ENCODE results near the gene DICER1.
"Not testable (repeated sequence)": the region's sequence is repeated elsewhere in the genome, so short reads cannot be mapped to it uniquely, and the experiment has no call there.

Gene DICER1

DNA sequence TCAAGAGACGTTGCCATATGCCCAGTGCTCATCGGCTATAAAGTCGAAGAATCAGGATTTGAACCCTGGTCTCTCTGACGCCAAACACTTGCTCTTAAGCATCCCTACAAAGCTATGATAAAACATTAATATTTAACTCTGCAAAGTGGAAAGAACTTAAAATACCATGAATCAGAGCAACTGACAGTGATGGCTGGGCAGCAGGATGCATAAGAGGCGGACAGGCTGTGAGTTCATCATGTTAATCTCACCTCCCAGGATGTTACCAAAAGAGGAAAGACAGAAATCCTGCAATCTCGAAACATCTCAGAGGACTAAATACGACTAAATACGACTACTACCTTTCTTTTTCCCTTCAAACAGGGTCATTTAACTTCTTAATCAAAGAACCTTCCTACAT, 5.8 kb downstream of the DICER1 start:
- no peak for DNase-seq (ENCODE audit: low read depth in 2 of 2, low spot score in 1 of 2)

DNA sequence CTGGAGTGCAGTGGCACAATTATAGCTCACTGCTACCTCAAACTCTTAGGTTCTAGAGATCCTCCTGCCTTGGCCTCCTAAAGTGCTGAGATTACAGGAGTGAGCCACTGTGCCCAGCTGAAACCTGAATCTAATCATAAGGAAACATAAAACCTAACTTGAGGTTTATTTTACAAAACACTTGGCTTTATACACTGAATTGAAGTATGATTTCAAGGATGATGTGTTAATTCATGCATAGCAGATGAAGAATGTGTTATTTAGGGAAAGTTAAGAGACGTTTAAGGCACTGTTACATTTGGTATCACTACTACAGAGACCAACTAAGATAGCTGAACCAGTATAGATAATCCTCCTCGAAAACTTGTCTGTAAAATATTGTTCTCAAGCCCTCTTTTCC, 6.4 kb downstream of the DICER1 start:
- no peak for DNase-seq (ENCODE audit: low read depth in 2 of 2, low spot score in 1 of 2)

DNA sequence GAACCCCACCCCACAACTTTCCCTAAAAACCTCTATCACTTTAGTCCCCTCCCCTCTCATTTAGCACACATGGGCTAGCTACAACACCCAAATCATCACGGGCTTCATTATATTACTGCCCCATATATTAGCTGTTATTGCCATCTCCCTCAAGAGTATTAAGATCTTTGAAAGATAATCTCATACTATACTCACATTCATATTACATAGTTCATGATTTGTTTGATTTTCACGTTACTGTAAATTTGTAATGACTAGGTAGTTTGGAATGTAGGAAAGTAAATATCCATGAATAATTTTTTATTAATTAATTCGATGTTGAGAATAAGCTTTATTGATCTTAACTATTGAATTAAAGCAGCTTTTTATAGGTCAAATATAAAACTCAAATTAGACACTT, 7.9 kb downstream of the DICER1 start:
- DNase-seq (ENCODE audit: low read depth in 2 of 2, low spot score in 1 of 2), result no peak

DNA sequence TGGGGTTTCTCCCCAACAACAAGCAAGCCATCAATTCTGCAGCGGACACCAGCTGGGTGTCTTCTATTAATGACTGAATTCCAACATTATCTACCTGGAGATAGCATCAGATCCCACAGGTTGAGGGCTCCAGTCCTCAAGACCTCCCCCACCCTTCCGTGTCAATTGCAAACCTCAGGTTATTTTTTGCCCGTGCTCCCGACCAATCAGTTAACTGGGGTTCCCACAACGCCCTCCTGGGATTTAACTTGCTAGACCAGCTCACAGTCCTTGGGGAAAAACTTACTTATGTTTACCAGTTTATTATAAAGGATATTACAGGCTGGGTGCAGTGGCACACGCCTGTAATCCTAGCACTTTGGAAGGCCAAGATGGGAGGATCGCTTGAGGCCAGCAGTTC, 9.7 kb downstream of the DICER1 start:
- no peak for DNase-seq (ENCODE audit: low read depth in 2 of 2, low spot score in 1 of 2)

DNA sequence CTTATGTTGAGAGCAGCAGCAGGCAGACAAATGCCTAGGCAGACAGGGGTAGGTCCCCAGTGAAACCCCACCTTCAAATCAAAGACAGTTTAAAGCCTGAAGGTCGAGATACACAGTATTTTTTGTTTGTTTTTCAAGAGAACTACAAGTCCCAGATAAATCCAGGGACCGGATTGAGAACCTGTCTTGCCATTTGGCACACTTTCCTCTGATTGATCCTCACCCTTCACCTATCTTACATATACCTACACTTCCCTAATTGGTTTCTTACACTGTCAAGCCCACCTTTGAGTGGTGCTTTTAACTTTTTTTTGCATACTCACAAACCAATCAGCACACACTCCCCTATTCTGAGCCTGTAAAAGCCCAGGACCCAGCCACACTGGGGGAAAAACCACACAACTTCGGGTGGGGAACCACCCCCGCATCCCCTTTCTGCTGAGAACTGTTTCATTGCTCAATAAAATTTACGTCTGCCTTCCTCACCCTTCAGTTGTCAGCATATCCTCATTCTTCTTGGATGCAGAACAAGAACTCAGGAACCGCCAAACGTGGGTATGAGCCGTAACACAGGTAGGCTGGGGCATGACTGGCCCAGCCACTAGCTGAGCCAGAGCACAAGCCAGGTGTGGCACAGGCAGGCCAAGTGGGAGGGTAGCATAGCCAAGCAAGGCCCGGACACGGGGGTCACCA, 11.1 kb downstream of the DICER1 start:
- no peak for DNase-seq (ENCODE audit: low read depth in 2 of 2, low spot score in 1 of 2)

DNA sequence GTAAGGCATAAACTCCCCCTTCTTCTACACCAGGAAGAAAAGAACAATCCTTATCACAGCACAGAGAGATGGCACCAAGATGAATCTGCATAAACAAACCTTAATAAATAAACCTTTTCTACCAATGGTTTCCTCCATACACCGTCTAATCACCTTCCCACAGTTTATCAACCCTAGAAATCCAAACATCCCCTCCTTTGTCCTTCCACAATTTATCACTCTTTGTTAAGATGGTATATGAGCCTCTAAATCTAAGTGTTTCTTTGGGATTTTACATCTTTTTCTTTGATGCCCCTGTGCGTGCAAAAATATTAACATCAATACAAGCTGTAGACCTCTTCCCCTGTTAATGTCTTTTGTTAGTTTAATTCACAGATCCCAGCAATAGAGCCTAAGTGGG, 12.5 kb downstream of the DICER1 start:
- no peak for DNase-seq (ENCODE audit: low read depth in 2 of 2, low spot score in 1 of 2)

DNA sequence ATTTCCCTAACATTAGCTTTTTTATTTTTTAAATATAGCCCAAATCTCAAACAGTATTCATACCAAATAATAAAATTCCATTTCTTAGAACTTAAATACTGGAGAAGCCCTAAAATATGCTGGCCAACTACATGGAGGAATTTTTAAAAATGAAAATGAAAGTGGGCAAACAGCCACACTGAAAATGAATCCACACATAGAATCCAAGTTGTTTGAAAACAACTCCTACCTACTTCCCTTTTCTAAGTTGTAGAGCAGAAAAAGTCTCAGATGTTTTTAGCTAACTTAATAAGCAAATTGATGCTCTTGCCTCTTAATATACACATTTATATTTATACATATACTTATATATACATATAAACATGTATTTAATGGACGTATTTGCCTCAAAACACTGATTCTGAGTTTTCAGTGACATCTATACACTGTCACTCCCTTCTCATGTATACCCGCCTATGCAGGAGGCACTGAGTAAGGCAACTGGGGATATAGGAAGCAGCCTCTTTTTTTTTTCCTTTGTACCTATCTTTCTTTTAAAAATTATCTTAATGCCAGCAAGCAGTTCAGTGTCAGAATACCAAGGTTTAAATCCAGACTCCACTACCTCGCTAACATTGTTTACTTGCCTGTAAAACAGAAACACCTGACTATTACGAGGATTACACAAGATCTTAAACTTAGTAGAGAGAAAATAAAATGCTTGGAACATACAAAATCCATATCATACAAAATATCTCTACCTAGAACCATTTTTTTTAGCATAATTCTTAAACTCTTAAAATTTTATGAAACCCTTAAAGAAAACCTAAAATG, 13.3 kb downstream of the DICER1 start:
- DNase-seq (ENCODE audit: low read depth in 2 of 2, low spot score in 1 of 2), result no peak

DNA sequence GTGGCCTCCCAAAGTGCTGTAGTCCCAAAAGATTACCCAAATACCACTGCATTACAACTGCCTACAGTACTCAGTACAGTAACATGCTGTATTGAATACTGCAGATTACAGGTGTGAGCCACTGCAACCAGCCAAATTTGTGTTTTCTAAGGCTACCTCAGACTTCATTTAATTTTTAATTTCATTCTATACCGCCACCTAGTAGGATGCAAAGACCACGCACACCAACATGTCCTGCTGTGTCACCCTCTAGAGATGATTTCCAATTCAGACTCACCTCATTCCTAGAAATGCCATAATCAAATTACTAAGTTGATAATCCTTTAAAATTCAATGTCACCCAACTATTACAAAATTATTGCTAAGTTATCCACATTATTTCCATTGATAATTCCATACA, 15.1 kb downstream of the DICER1 start:
- DNase-seq (ENCODE audit: low read depth in 2 of 2, low spot score in 1 of 2), result no peak

DNA sequence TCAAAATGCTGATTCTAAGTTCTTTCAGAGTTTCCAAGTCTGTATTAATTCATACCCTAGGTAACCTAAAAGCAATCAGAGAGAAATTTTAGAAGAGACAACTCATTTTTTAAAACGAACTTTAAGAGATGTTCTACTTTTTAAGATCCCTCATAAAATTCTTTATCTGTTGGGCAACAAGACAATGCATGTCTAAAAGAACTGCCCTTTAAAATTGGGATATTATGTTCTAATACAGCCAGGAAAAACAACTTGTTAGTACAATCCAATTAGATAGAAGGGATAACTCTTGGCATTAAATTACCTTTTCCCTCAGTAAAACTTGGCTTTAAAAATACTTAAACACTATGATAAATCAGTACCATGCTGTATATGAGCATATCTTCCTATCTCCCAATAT, 15.6 kb downstream of the DICER1 start:
- DNase-seq (ENCODE audit: low read depth in 2 of 2, low spot score in 1 of 2), result no peak

DNA sequence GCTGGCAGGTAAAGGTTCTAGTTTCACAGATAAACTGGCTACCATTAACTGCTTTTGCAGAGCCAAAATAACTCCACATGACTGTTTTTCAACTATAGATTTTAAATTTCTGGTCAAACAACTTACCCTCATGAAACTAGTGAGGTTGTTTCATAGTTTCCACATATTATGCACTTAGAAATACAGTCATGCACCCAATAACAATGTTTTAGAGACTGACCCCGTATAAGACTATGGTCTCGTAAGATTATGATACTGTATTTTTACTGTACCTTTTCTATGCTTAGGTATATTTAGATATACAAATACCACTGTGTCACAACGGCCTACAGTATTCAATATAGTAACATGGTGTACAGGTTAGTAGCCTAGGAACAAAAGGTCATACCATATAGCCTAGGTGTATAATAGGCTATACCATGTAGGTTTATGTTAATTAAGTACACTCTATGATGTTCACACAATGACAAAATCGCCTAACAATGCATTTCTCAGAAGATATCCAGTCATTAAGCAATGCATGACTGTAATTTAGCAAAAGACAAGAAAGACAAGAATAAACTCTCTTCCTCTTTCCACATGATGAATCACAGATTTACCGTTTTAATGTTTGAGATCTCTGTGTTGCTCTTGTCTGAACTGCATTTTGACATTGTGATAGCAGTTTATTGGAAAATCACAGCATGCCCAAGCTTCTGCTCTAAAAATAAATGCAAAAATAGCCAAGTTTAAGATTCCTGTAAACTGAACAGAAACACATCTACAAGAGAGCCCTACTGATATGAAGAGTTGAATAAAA, 17.1 kb downstream of the DICER1 start:
- no peak for DNase-seq (ENCODE audit: low read depth in 2 of 2, low spot score in 1 of 2)

DNA sequence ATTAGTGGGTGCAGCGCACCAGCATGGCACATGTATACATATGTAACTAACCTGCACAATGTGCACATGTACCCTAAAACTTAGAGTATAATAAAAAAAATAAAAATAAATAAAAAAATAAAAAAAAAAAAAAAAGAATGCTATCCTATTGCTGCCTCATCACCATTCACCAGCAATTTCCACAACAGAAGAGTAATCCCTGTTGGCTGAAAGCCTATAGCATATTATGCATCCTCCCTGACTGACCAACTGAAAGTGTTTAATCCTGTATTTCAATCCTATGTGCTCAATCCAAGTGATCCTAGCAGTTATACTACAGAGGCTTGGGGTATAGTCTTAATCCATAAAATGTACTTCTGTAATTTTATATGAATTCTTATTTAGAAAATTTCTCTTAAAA, 18.5 kb downstream of the DICER1 start:
- DNase-seq (ENCODE audit: low read depth in 2 of 2, low spot score in 1 of 2), result no peak

DNA sequence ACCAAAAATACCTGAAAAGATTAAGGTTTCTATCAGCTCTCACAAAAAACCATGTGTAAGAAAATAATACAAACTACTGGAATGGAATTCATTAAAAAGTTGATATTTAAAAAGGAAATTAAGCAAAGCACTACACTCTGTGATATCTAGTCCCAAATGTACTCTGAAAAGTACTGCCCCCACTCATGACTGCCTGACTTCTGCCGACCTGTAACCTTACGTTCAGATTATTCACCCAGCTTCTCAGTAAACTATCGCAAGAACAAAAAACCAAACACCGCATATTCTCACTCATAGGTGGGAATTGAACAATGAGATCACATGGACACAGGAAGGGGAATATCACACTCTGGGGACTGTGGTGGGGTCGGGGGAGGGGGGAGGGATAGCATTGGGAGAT, 18.9 kb downstream of the DICER1 start:
- not testable (repeated sequence) for DNase-seq (ENCODE audit: low read depth in 2 of 2, low spot score in 1 of 2)

DNA sequence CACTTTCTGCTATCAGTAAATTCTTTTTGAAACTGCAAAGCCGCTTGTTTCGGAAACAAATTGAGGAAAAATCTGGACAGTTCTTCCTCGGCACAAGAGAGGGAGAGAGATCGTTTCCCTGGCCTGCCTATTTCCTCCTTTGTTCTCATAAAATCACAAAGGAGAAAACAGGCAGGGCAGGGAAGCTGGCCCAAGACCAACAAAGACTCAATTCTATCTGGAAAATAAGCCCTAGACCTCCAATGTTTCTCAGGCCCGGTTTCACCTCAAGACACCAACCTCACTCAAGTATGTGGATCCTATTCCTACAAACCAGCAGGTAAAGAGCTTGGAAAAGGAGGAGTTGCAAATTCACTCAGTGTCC, 19.5 kb downstream of the DICER1 start:
- DNase-seq (ENCODE audit: low read depth in 2 of 2, low spot score in 1 of 2), result no peak

DNA sequence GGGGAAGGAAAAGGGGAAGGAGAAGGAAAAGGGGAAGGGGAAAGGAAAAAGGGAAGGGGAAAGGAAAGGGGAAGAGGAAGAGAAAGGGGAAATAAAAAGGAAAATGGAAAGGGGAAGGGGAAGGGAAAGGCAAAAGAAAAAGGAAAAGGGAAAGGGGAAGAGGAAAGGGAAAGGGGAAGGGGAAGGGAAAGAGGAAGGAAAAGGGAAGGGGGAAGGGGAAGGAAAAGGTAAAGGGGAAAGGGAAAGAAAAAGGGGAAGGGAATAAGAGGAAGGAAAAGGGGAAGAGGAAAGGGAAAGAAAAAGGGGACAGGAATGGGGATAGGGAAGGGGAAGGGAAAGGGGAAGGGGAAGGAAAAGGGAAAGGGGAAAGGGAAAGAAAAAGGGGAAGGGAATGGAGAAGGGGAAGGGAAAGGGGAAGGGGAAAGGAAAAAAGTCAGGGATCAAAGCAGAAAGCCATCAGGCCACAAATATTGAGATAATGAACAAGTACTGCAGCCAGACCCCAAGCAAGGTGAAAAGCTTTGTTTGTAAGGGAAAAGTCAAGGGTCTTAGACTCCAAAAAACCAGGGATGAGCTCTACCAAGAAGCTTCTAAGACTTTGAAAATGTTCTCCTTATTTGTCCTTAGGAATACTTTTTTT, 20.0 kb downstream of the DICER1 start:
- DNase-seq (ENCODE audit: low read depth in 2 of 2, low spot score in 1 of 2), result no peak

DNA sequence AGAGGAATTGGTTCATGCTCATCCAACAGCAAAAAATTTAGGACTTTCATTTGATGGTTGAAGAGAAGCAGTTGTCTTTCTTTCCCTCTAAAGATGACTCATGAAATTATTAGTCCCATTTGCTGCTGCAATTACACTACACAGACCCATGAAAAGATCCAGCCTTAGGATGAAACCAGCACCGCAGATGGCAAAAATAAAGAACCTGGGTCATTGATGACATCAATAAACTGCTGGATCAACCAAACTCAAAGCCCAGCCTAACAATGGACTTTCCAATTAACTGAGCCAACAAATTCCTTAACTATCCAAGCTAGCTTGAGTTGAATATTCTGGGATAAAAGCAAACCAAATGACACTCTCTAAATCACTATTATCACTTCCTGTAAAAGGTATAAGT, 20.7 kb downstream of the DICER1 start:
- no peak for DNase-seq (ENCODE audit: low read depth in 2 of 2, low spot score in 1 of 2)

DNA sequence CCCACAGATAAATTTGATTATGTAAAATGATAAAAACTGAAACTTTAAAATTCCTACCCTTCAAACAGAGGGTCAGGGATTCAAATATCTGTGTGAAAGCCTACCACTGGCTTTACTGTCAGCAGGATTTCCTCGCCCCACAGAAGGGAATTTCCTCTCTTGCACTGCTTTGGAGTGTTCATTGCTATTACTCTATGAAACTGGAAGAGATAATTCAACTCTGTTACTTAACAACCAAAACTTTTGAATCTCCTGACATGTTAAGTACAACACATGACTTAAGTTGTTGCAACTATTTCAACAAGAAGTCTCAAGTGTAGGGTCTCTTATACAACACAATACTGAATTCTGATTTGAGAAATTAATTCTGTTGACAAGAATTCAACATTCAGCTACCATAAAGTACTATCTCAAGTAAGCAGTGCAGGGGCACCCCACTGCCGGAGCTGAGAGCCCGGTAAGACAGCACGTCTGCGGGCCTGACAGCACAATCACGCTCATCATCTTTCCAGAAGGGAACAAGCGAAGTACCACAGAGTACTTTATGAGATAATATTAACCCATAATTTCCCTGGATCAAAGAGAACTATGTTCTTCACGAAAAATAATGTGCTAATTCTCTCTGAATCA, 22.9 kb downstream of the DICER1 start:
- no peak for DNase-seq (ENCODE audit: low read depth in 2 of 2, low spot score in 1 of 2)

DNA sequence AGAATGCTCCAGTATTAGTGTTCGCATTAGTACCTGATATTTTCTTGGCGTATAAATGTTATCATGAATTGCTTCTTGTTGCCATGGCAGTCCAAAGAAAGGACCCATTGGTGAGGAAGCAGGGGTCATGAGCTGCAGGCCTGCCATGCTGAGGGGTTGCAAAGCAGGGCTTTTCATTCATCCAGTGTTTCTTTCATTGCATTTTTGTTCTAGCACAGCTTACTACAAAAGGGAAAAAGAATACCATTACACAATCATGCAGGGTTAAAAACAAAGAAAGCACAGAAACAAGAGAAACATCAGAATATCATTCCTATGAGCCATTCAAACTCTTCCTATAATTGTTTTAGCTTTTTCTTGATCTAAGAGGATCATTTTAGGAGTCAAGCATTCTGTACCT, 24.0 kb downstream of the DICER1 start:
- DNase-seq (ENCODE audit: low read depth in 2 of 2, low spot score in 1 of 2), result no peak

DNA sequence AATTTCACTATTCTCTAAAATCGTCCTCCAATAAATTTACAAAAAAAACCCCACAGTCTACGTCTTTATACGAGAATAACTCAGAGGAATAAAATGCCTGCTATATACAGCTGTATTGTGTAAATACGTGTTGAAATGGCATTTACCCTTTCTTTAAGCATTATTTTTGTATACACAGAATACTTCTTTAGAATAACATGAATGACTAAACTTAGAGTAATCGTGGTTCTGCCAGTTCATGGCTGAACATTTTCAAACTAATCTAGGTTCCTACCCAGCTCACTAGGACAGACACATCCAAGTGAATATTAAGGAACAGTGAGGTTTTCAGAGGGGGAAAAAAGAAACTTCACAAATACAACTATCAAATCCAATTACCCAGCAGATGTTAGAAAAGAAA, 24.6 kb downstream of the DICER1 start:
- DNase-seq (ENCODE audit: low read depth in 2 of 2, low spot score in 1 of 2), result no peak

DNA sequence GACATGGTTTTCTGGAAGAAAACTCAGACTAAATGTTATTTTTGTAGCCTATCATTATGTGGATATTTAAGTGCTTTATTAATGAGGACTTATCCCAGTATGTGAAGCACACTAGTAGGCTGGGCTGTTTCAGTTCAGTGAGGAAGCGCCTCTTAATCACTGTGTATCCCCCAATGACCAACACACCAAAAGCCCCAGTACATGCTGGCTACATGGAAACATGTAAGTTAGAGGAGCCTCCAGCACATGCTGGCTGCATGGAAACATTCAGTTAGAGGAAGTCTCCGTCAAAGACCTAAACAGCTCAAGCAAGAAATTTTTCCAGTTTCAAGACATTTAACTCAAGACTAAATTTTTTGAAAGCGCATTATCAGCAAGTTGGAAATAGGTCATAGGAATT, 26.8 kb downstream of the DICER1 start:
- DNase-seq (ENCODE audit: low read depth in 2 of 2, low spot score in 1 of 2), result no peak

DNA sequence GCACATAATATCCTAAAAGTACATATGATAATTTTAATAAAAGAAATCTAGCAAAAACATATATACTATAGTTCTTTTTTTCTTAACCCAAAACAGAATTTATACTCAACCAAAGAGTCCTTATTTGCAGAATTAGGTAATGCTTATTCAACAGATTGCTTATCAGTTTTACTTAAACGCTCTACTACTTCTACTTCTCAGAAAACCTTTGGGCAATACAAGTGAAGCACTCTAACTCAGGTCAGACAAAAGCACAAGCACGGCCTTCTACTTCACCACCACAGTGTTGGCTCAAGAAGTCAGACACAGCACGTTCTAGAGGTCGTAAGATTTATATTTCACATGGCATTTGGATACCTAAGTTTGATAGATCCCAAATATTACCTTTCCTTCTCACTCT, 29.2 kb downstream of the DICER1 start:
- no peak for DNase-seq (ENCODE audit: low read depth in 2 of 2, low spot score in 1 of 2)

DNA sequence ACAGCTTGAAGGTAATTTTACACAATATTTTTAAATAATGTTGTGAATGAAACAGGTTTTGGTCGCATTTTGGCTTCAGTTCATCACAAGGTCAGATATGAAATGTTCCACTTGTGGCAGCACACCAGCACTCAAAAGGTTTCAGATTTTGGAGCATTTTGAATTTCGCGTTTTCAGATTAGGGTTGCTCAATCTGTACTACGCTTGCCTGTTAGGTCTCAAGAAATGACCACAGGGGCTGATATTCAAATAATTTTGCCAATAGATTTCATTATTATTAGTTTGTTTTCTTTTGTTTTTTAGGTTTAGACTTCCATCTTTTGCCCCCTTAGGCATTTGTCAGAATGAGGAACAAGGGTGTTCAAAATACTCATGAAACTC, 29.8 kb downstream of the DICER1 start:
- no peak for DNase-seq (ENCODE audit: low read depth in 2 of 2, low spot score in 1 of 2)
